ENCODE results near the gene TSPAN6. TPM values are rescaled to one million over a fixed set of nuclear protein-coding genes. Genes with fewer than 3 reads are reported as not detected.

TSPAN6 gene
- total RNA-seq, 1 donor, result 37.3 TPM

GRCh38 chrX:100662170-100662569 lies 25.6 kb upstream of the TSPAN6 start:
- Histone ChIP-seq H3K4me3 (ENCODE audit: insufficient read depth, low read length) (no peak overlapping the region), H3K27me3 (ENCODE audit: insufficient read depth, low read length) (no peaks in the 10 kb centered on the region), H3K36me3 (ENCODE audit: insufficient read depth, low read length) (peaks cover 23% of the 10 kb centered on the region), H3K4me2 (ENCODE audit: insufficient read depth, low read length) (no peak overlapping the region), H3K79me2 (ENCODE audit: insufficient read depth, low read length) (no peaks in the 10 kb centered on the region), H3K27ac (ENCODE audit: low read depth, low read length) (no peak overlapping the region), H2AFZ (ENCODE audit: low read length) (no peak overlapping the region), H4K20me1 (ENCODE audit: insufficient read depth, low read length) (no peaks in the 10 kb centered on the region), H3K9me3 (ENCODE audit: low read depth, low read length) (no peaks in the 10 kb centered on the region), H3K4me1 (ENCODE audit: insufficient read depth, low read length) (peaks cover 8% of the 10 kb centered on the region)
- no peak for DNase-seq (ENCODE audit: insufficient read length, low spot score, missing footprints)
- no peak for TF ChIP-seq CTCF (IDR thresholded peaks at IDR 0.05; ENCODE audit: extremely low read depth, low read depth, low read length)

DNA sequence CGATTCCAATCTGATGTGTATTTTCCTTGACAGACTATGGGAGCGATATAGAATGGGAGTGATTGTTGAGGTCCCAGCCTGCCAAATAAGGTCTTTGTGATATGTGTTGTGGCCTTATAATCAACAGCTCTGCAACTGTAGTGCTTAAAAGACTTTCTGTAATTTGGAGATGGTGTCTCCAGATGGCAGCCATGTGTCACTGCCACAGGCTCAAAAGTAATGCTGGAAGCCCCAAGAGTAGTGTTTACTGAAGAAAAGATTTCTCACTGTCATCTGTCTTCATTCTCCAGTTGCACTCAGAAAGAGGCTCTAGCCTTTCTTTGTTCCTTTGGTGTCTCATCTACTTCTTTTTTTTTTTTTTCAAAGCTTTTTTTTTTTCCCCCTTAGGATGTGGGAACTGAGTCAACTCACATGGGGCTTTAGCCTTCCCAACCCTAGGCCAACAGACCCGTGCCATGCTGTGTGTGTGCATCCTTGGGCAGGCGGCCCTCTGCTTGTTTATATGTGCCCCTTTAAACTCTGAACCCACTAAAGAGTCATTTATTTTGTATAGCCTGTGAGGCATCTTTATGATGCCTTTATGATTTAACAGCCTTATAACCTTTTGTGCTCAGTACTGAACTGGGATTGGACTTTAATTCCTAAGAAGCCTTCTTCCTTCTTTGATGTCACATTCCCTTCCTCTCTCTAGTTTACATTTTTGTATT lies 23.0 kb upstream of the TSPAN6 start:
- peaks cover 13% of the 10 kb centered on the region for H3K36me3 ChIP-seq (ENCODE audit: insufficient read depth, low read length)
- no peak overlapping the region for H2AFZ ChIP-seq (ENCODE audit: low read length)
- no peak for TF ChIP-seq CTCF (IDR thresholded peaks at IDR 0.05; ENCODE audit: extremely low read depth, low read depth, low read length)
- H3K4me2 ChIP-seq (ENCODE audit: insufficient read depth, low read length), result no peak overlapping the region
- no peak overlapping the region for H3K27ac ChIP-seq (ENCODE audit: low read depth, low read length)
- no peaks in the 10 kb centered on the region for H3K27me3 ChIP-seq (ENCODE audit: insufficient read depth, low read length)
- H4K20me1 ChIP-seq (ENCODE audit: insufficient read depth, low read length), result no peaks in the 10 kb centered on the region
- no peaks in the 10 kb centered on the region for H3K79me2 ChIP-seq (ENCODE audit: insufficient read depth, low read length)
- peaks cover 8% of the 10 kb centered on the region for H3K4me1 ChIP-seq (ENCODE audit: insufficient read depth, low read length)
- H3K4me3 ChIP-seq (ENCODE audit: insufficient read depth, low read length), result no peak overlapping the region
- DNase-seq (ENCODE audit: insufficient read length, low spot score, missing footprints), result peak; percentile 27
- no peaks in the 10 kb centered on the region for H3K9me3 ChIP-seq (ENCODE audit: low read depth, low read length)

- Histone ChIP-seq H3K27ac (ENCODE audit: low read depth, low read length) (no peak overlapping the region), H3K36me3 (ENCODE audit: insufficient read depth, low read length) (peaks cover 10% of the 10 kb centered on the region), H2AFZ (ENCODE audit: low read length) (no peak overlapping the region), H3K27me3 (ENCODE audit: insufficient read depth, low read length) (no peaks in the 10 kb centered on the region), H3K4me2 (ENCODE audit: insufficient read depth, low read length) (no peak overlapping the region), H3K9me3 (ENCODE audit: low read depth, low read length) (no peaks in the 10 kb centered on the region), H4K20me1 (ENCODE audit: insufficient read depth, low read length) (no peaks in the 10 kb centered on the region), H3K4me3 (ENCODE audit: insufficient read depth, low read length) (no peak overlapping the region), H3K79me2 (ENCODE audit: insufficient read depth, low read length) (no peaks in the 10 kb centered on the region), H3K4me1 (ENCODE audit: insufficient read depth, low read length) (peaks cover 8% of the 10 kb centered on the region)
- no peak for TF ChIP-seq CTCF (IDR thresholded peaks at IDR 0.05; ENCODE audit: extremely low read depth, low read depth, low read length)
- peak; percentile 56 for DNase-seq (ENCODE audit: insufficient read length, low spot score, missing footprints)
Observed at GRCh38 chrX:100658941-100659381, 22.4 kb upstream of the TSPAN6 start.

DNA sequence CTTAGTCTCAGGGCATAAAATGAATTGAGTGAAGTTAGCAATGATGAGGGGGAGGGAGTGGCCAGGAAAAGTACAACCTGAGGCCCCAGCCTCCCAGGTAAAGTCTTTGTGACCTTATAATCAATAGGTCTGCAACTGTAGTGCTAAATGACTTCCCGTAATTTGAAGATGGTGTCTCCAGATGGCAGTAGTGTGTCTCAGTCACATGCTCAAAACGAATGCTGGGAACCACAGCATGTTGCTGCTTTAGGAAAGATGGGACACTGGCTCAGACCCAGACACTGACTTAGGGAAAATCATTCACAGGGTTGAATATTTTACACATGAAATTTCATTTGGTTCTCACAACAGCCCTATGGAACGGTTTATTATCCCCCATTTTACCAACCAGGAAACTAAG lies 17.7 kb upstream of the TSPAN6 start:
- Histone ChIP-seq H2AFZ (ENCODE audit: low read length) (no peak overlapping the region), H3K27ac (ENCODE audit: low read depth, low read length) (peak overlapping the region; percentile 59), H3K4me1 (ENCODE audit: insufficient read depth, low read length) (peaks cover 18% of the 10 kb centered on the region), H3K4me2 (ENCODE audit: insufficient read depth, low read length) (no peak overlapping the region), H3K36me3 (ENCODE audit: insufficient read depth, low read length) (no peaks in the 10 kb centered on the region), H3K79me2 (ENCODE audit: insufficient read depth, low read length) (no peaks in the 10 kb centered on the region), H4K20me1 (ENCODE audit: insufficient read depth, low read length) (no peaks in the 10 kb centered on the region), H3K4me3 (ENCODE audit: insufficient read depth, low read length) (no peak overlapping the region), H3K27me3 (ENCODE audit: insufficient read depth, low read length) (peaks cover 3% of the 10 kb centered on the region), H3K9me3 (ENCODE audit: low read depth, low read length) (no peaks in the 10 kb centered on the region)
- TF ChIP-seq CTCF (IDR thresholded peaks at IDR 0.05; ENCODE audit: extremely low read depth, low read depth, low read length), result peak; percentile 30
- DNase-seq (ENCODE audit: insufficient read length, low spot score, missing footprints), result no peak
